Mesendoderm (in vitro differentiated cells): ENCODE data around the gene CSGALNACT2.

Experiments used
- DNase-seq: peaks from one replicate; pipeline ENCODE4 v3.0.0; 2013
- H2AK5ac ChIP-seq: 2 replicates; pipeline ENCODE4 v1.6.1; 2013; ENCODE audit warnings: low read length, inconsistent platforms
- H2BK120ac ChIP-seq: 2 replicates; pipeline ENCODE4 v1.6.1; 2013; ENCODE audit warnings: low read depth, mild to moderate bottlenecking, low read length, moderate library complexity, mixed read lengths
- H2BK15ac ChIP-seq: replicated peaks from 2 replicates; pipeline ENCODE4 v1.6.1; 2013; ENCODE audit warnings: low read depth, mild to moderate bottlenecking, moderate library complexity
- H2BK5ac ChIP-seq: 2 replicates; pipeline ENCODE4 v1.6.1; 2013; ENCODE audit warnings: low read length, inconsistent platforms
- H3K18ac ChIP-seq: 2 replicates; pipeline ENCODE4 v1.6.1; 2013; ENCODE audit warnings: mild to moderate bottlenecking, low read length, mixed read lengths
- H3K23ac ChIP-seq: one replicate; pipeline ENCODE4 v1.6.1; 2013; ENCODE audit warnings: low read length
- H3K27ac ChIP-seq: 2 replicates; pipeline ENCODE4 v1.5.1; 2013; ENCODE audit warnings: low read depth, mild to moderate bottlenecking, inconsistent platforms, low read length, moderate library complexity
- H3K27me3 ChIP-seq: 2 replicates; pipeline ENCODE4 v1.6.1; 2013; ENCODE audit warnings: low read length, control low read depth, mild to moderate bottlenecking, inconsistent platforms; ENCODE audit not compliant: insufficient read depth, poor library complexity
- H3K36me3 ChIP-seq: 2 replicates; pipeline ENCODE4 v1.6.1; 2013; ENCODE audit warnings: low read length, inconsistent platforms; ENCODE audit not compliant: control insufficient read depth, insufficient read depth
- H3K4ac ChIP-seq: one replicate; pipeline ENCODE4 v1.6.1; 2013; ENCODE audit warnings: low read depth, mild to moderate bottlenecking, low read length, moderate library complexity
- H3K4me1 ChIP-seq: 2 replicates; pipeline ENCODE4 v1.6.1; 2013; ENCODE audit warnings: low read depth, low read length, inconsistent platforms; ENCODE audit not compliant: control insufficient read depth
- H3K4me2 ChIP-seq: 2 replicates; pipeline ENCODE4 v1.6.1; 2013; ENCODE audit warnings: low read length
- H3K4me3 ChIP-seq: 2 replicates; pipeline ENCODE4 v1.5.1; 2013; ENCODE audit warnings: mild to moderate bottlenecking, low read length
- H3K56ac ChIP-seq: one replicate; pipeline ENCODE4 v1.6.1; 2013; ENCODE audit warnings: low read length
- H3K79me1 ChIP-seq: 2 replicates; pipeline ENCODE4 v1.6.1; 2013; ENCODE audit warnings: low read length, inconsistent platforms
- H3K79me2 ChIP-seq: 2 replicates; pipeline ENCODE4 v1.6.1; 2013; ENCODE audit warnings: mild to moderate bottlenecking, low read length; ENCODE audit not compliant: control insufficient read depth, insufficient read depth
- H3K9ac ChIP-seq: 2 replicates; pipeline ENCODE4 v1.6.1; 2013; ENCODE audit warnings: low read length, inconsistent platforms
- H4K5ac ChIP-seq: one replicate; pipeline ENCODE4 v1.6.1; 2013; ENCODE audit warnings: low read length
- H4K8ac ChIP-seq: one replicate; pipeline ENCODE4 v1.6.1; 2013; ENCODE audit warnings: low read depth, mild to moderate bottlenecking, control low read depth, low read length, moderate library complexity
- WGBS: extraction: QIAGEN DNeasy Blood & Tissue Kit; methylation state at CpG from one replicate; pipeline ENCODE4 v1.1.7; 2013; ENCODE audit warnings: low lambda C conversion rate, missing lambda C conversion rate; ENCODE audit not compliant: insufficient coverage; ENCODE audit errors: extremely low coverage; 5-methylcytosine and 5-hydroxymethylcytosine counted together

CSGALNACT2 gene

DNA sequence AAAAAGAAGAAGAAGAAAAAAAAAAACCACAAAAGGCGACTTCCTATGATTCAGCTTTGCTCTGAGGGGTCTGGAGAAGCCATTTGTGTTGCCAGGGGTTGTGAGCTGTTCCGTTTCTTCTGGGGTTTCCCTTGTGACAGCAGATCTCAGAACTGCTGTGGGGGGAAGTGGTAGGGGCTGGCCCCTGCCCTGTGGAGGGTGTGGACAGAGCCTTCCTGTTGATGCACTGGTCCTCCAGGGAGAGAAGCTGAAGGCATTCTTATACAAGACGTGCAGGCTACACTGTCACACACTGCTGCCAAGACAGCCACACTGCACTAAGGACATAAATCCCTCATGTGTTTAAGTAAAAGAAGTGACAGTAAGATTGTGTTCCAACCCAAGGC, 17.3 kb upstream of the CSGALNACT2 start:
- H3K4me2 ChIP-seq = no peak overlapping the region
- H3K79me2 ChIP-seq = no peaks in the 10 kb centered on the region
- no peak overlapping the region for H3K9ac ChIP-seq
- no peak overlapping the region for H3K4ac ChIP-seq
- no peaks in the 10 kb centered on the region for H3K36me3 ChIP-seq
- H3K56ac ChIP-seq = no peak overlapping the region
- H2AK5ac ChIP-seq = no peak overlapping the region
- no peaks in the 10 kb centered on the region for H3K79me1 ChIP-seq
- H3K4me1 ChIP-seq = no peaks in the 10 kb centered on the region
- no CpG with 5 or more reads among the region's 3 CpGs for WGBS
- no peak overlapping the region for H3K27ac ChIP-seq
- H2BK5ac ChIP-seq = no peak overlapping the region
- H4K5ac ChIP-seq = no peak overlapping the region
- H3K18ac ChIP-seq = no peak overlapping the region
- no peak overlapping the region for H2BK15ac ChIP-seq
- H3K4me3 ChIP-seq = no peak overlapping the region
- no peak overlapping the region for H4K8ac ChIP-seq
- H3K27me3 ChIP-seq = no peaks in the 10 kb centered on the region
- H3K23ac ChIP-seq = no peak overlapping the region
- DNase-seq = no peak
- no peak overlapping the region for H2BK120ac ChIP-seq

DNA sequence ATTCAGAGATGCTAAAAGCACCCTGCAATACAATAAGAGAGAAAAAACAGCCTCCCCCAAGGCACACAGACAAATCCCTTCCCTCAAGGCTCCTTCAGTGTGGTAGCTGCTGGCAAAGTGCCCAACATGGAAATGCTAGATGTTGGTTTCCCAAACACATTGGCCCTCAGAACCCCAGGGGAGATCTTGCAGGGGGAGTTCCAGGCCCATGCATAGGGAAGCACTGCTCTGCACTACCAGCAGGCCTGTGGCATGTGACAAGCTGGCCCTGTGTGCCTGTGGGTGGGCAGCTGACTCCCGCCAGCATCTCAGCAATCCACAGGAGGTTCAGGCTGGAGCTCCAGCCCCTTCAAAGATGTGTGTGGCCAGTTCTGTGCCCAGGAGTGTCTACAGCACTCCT, 16.8 kb upstream of the CSGALNACT2 start:
- Histone ChIP-seq H2AK5ac (no peak overlapping the region), H3K9ac (no peak overlapping the region), H3K27me3 (no peaks in the 10 kb centered on the region), H3K4ac (no peak overlapping the region), H3K79me1 (no peaks in the 10 kb centered on the region), H3K4me2 (no peak overlapping the region), H3K36me3 (no peaks in the 10 kb centered on the region), H4K8ac (no peak overlapping the region), H4K5ac (no peak overlapping the region), H2BK5ac (no peak overlapping the region), H2BK15ac (no peak overlapping the region), H3K18ac (no peak overlapping the region), H3K4me1 (no peaks in the 10 kb centered on the region), H3K27ac (no peak overlapping the region), H3K79me2 (no peaks in the 10 kb centered on the region), H3K23ac (no peak overlapping the region), H2BK120ac (no peak overlapping the region), H3K4me3 (no peak overlapping the region), H3K56ac (no peak overlapping the region)
- no peak for DNase-seq
- no CpG with 5 or more reads among the region's 1 CpG for WGBS

DNA sequence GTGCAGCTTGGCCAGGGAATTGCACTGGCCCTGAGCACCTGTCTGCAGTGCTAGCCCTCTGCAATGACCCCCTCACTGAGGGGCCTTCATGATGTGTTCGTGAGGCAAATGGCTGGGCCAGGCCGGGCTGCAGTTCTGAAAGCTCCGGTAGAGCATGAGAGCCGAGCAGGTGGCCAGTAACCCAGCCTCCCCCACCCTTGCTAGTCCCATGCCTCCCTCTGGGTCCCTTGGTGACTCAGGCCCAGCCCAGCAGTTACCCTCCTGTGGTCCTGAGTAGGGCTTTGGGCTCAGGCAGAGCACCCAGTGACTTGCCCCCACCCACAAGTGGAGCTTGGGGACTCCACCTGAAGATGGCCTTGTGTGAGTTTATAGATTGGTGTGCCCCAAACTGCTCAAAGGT, 16.1 kb upstream of the CSGALNACT2 start:
- no peak overlapping the region for H3K27ac ChIP-seq
- no peak overlapping the region for H3K9ac ChIP-seq
- H3K27me3 ChIP-seq = no peaks in the 10 kb centered on the region
- H2BK15ac ChIP-seq = no peak overlapping the region
- no peaks in the 10 kb centered on the region for H3K4me1 ChIP-seq
- no peaks in the 10 kb centered on the region for H3K79me2 ChIP-seq
- no peaks in the 10 kb centered on the region for H3K36me3 ChIP-seq
- WGBS = no CpG with 5 or more reads among the region's 4 CpGs
- H3K4me3 ChIP-seq = no peak overlapping the region
- H3K23ac ChIP-seq = no peak overlapping the region
- H3K4me2 ChIP-seq = no peak overlapping the region
- no peak overlapping the region for H3K4ac ChIP-seq
- H4K8ac ChIP-seq = no peak overlapping the region
- H3K18ac ChIP-seq = no peak overlapping the region
- H2BK5ac ChIP-seq = no peak overlapping the region
- no peak for DNase-seq
- no peak overlapping the region for H2BK120ac ChIP-seq
- H3K79me1 ChIP-seq = no peaks in the 10 kb centered on the region
- H2AK5ac ChIP-seq = no peak overlapping the region
- H3K56ac ChIP-seq = no peak overlapping the region
- no peak overlapping the region for H4K5ac ChIP-seq

DNA sequence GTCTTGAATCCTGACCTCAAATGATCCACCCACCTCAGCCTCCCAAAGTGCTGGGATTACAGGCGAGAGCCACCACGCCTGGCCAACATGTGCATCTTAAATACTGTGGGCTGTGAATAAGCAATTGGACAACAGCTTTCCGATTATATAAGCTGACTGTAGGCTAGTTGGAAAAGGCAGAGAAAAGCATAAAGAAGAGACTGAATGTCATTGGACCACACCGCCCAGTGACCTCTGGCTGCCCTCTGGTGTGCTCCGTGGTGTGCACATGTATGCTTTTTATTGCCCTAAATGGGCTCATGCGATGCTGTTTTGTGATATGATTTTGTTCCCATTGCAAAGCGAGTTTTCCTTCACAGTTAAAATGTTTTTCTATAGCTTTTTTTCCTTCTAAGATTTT, 15.4 kb upstream of the CSGALNACT2 start:
- H3K27ac ChIP-seq = no peak overlapping the region

DNA sequence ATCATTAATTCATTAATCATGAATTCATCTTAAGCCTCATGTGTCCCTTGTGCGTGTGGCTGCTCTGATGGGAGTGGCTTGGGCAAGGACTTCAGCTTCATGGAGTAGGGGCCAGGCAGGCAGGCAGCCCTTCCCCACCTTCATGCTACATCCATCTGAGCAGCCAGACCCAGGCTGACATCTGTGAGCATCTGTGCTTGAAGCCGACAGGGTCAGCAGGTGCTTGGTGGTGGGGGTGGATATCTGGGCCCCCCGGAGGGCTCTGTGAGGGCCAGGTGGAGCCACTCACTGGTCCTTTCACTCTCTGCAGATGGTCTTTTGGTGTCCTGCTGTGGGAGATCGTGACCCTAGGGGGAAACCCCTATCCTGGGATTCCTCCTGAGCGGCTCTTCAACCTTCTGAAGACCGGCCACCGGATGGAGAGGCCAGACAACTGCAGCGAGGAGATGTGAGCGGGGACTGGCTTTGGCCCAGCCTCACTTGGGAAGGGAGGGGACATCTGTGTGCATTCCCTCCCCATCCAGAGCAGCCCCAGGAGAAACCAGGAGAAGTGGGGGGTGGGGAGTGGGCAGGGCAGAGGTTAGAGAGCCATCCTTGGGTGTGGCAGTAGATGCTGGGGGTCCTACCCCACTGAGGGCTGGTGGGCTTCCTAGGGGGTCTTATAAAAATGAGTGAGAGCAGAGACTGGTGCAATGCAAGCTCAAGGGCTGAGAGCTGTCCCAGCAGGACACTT, 14.7 kb upstream of the CSGALNACT2 start:
- H3K4me1 ChIP-seq = no peaks in the 10 kb centered on the region
- H4K8ac ChIP-seq = no peak overlapping the region
- no peak overlapping the region for H4K5ac ChIP-seq
- H3K23ac ChIP-seq = no peak overlapping the region
- no peak overlapping the region for H3K9ac ChIP-seq
- no peaks in the 10 kb centered on the region for H3K79me2 ChIP-seq
- H3K4me3 ChIP-seq = no peak overlapping the region
- H3K4me2 ChIP-seq = no peak overlapping the region
- no peak overlapping the region for H2BK120ac ChIP-seq
- DNase-seq = no peak
- WGBS = no CpG with 5 or more reads among the region's 9 CpGs
- H3K36me3 ChIP-seq = no peaks in the 10 kb centered on the region
- no peak overlapping the region for H3K27ac ChIP-seq
- H2BK15ac ChIP-seq = no peak overlapping the region
- no peak overlapping the region for H3K18ac ChIP-seq
- no peaks in the 10 kb centered on the region for H3K79me1 ChIP-seq
- no peak overlapping the region for H3K56ac ChIP-seq
- no peak overlapping the region for H2BK5ac ChIP-seq
- no peak overlapping the region for H2AK5ac ChIP-seq
- H3K27me3 ChIP-seq = no peaks in the 10 kb centered on the region
- H3K4ac ChIP-seq = no peak overlapping the region

More for the DNA sequence above, 15.4 kb upstream of the CSGALNACT2 start:
- Histone ChIP-seq H3K4me2 (no peak overlapping the region), H2BK15ac (no peak overlapping the region), H3K23ac (no peak overlapping the region), H2BK5ac (no peak overlapping the region), H3K4me1 (no peaks in the 10 kb centered on the region), H3K36me3 (no peaks in the 10 kb centered on the region), H4K8ac (no peak overlapping the region), H2AK5ac (no peak overlapping the region), H4K5ac (no peak overlapping the region), H3K79me2 (no peaks in the 10 kb centered on the region), H3K9ac (no peak overlapping the region), H3K4ac (no peak overlapping the region), H3K18ac (no peak overlapping the region), H3K27me3 (no peaks in the 10 kb centered on the region), H3K4me3 (no peak overlapping the region), H2BK120ac (no peak overlapping the region), H3K79me1 (no peaks in the 10 kb centered on the region), H3K56ac (no peak overlapping the region)
- no CpG with 5 or more reads among the region's 7 CpGs for WGBS
- DNase-seq = no peak

DNA sequence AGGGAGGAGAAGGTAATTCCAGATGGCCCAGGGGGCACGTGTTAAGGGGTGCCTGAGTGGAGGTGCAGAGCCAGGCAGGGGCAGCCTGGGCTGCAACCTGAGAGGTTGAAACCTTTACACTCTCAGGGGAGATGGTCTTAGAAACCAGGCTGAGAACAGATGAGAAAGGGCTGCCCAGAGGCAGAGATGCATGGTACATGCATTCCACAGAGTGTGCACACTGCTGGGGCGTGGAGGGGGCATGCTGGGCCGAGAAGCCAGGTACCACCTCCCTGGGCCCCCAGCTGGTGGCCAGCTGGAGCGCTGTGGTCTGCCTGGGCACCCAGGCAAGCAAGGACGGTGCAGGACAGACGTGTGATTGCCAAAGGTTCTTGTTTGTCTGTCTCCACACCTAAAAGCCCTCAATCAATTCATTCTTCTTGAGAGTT, 14.1 kb upstream of the CSGALNACT2 start:
- Histone ChIP-seq H3K18ac (no peak overlapping the region), H3K56ac (no peak overlapping the region), H2BK5ac (no peak overlapping the region), H3K4ac (no peak overlapping the region), H3K27ac (no peak overlapping the region), H2BK15ac (no peak overlapping the region), H2AK5ac (no peak overlapping the region), H2BK120ac (no peak overlapping the region), H4K8ac (no peak overlapping the region), H4K5ac (no peak overlapping the region), H3K4me2 (no peak overlapping the region), H3K9ac (no peak overlapping the region), H3K27me3 (no peaks in the 10 kb centered on the region), H3K79me2 (no peaks in the 10 kb centered on the region), H3K4me3 (no peak overlapping the region), H3K4me1 (no peaks in the 10 kb centered on the region), H3K23ac (no peak overlapping the region), H3K36me3 (no peaks in the 10 kb centered on the region), H3K79me1 (no peaks in the 10 kb centered on the region)
- WGBS = no CpG with 5 or more reads among the region's 6 CpGs
- DNase-seq = no peak
